ENCODE measurements around the gene SGMS1.
A peak's percentile ranks its signal among the peaks of the same experiment; 100 is the strongest.

SGMS1 gene

GRCh38 chr10:50351483-50352146, 272.1 kb downstream of the SGMS1 start:
- H3K4me3 ChIP-seq (ENCODE audit: low read depth, low read length): no peak overlapping the region
- no peak for DNase-seq (ENCODE audit: low read depth)
- TF ChIP-seq CTCF (IDR thresholded peaks at IDR 0.05; ENCODE audit: insufficient read depth, low read depth, low read length, missing control alignments): no peak

- TF ChIP-seq CTCF (IDR thresholded peaks at IDR 0.05; ENCODE audit: insufficient read depth, low read depth, low read length, missing control alignments): no peak
- no peak overlapping the region for H3K4me3 ChIP-seq (ENCODE audit: low read depth, low read length)
- DNase-seq (ENCODE audit: low read depth): no peak
These were observed 273.4 kb downstream of the SGMS1 start for GRCh38 chr10:50350366-50350765.

DNA sequence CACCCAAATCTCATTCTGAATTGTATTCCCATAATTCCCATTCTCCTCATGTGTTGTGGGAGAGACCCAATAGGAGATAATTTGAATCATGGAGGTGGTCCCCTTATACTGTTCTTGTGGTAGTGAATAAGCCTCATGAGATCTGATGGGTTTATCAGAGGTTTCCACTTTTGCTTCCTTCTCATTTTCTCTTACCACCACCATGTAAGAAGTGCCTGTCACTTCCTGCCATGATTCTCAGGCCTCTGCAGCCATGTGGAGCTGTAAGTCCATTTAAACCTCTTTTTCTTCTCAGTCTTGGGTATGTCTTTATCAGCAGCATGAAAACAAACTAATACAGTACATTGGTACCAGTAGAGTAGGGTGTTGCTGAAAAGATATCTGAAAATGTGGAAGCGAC, 274.2 kb downstream of the SGMS1 start:
- H3K4me3 ChIP-seq (ENCODE audit: low read depth, low read length): no peak overlapping the region
- TF ChIP-seq CTCF (IDR thresholded peaks at IDR 0.05; ENCODE audit: insufficient read depth, low read depth, low read length, missing control alignments): no peak
- peak; percentile 32 for DNase-seq (ENCODE audit: low read depth)

- no peak for TF ChIP-seq CTCF (IDR thresholded peaks at IDR 0.05; ENCODE audit: insufficient read depth, low read depth, low read length, missing control alignments)
- DNase-seq (ENCODE audit: low read depth): peak; percentile 85
- no peak overlapping the region for H3K4me3 ChIP-seq (ENCODE audit: low read depth, low read length)
These were observed 276.4 kb downstream of the SGMS1 start for GRCh38 chr10:50347394-50347802.

GRCh38 chr10:50346942-50347341, 276.8 kb downstream of the SGMS1 start:
- TF ChIP-seq CTCF (IDR thresholded peaks at IDR 0.05; ENCODE audit: insufficient read depth, low read depth, low read length, missing control alignments): no peak
- no peak for DNase-seq (ENCODE audit: low read depth)

DNA sequence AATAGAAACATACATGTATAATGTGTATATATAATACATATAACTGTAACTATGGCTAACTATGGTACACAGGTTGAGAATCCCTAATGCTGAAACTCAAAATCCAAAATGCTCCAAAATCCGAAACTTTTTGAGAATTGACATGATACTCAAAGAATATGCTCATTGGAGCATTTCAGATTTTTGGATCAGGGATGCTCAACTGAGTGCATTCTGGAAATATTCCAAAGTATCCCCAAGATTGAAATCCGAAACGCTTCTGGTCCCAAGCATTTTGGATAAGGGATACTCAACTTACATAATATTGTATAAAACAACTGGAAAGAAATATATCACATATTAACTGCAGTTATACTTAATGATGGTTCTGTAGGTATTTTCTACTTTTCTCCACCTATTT, 278.2 kb downstream of the SGMS1 start:
- no peak for DNase-seq (ENCODE audit: low read depth)
- no peak for TF ChIP-seq CTCF (IDR thresholded peaks at IDR 0.05; ENCODE audit: insufficient read depth, low read depth, low read length, missing control alignments)
- no peak overlapping the region for H3K4me3 ChIP-seq (ENCODE audit: low read depth, low read length)

More at GRCh38 chr10:50346942-50347341, 276.8 kb downstream of the SGMS1 start:
- no peak overlapping the region for H3K4me3 ChIP-seq (ENCODE audit: low read depth, low read length)
